ENCODE results near the gene MLLT3. TPM values are rescaled to one million over a fixed set of nuclear protein-coding genes. Genes with fewer than 3 reads are reported as not detected.

MLLT3 gene
- total RNA-seq, 1 donor from 2014 or later, result 35.1 TPM

DNA sequence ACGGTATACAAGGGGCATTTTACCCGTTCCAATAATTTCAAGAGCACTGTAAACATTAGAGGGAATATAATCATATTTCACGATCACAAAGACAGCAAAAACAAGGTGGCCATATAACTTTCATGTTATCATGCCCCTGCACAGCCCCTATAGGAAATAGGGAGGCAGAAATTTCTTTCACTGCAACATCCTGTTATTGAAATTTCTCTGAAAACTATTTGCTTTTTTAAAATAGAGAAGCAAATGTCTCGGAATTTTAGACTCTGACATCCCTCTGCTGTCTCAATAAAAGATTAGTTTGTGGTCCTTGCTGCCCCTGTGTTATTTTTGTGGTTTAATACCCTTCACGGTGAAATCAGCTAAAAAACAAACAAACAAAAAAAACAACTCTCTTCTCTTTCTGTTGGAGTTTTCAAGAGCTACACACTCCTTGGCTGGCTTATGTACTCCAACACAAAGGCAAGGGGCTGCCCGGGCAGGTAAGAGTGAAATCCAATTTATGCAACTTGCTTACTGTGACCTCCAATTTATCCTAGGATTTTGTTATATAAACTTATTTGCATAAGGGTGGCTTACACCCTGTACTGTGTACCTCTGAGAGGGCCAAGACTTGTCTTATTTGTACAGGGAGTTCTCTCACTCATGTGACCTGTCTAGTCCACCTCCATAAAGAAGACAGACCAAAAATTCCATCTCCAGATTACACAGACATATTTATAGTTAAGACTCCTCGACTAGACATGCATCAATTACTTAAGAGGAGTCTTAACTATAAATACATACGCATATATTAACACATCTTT, 223.6 kb downstream of the MLLT3 start:
- Histone ChIP-seq H3K9ac (ENCODE audit: low read length) (no peak overlapping the region), H4K20me1 (ENCODE audit: insufficient read depth, low read length) (no peaks in the 10 kb centered on the region), H3K36me3 (ENCODE audit: insufficient read depth, low read length) (no peaks in the 10 kb centered on the region), H3K27ac (ENCODE audit: low read depth, low read length) (no peak overlapping the region), H2AFZ (ENCODE audit: low read depth, low read length) (no peak overlapping the region), H3K4me3 (ENCODE audit: insufficient read depth, low read depth, low read length) (no peak overlapping the region), H3K9me3 (ENCODE audit: insufficient read depth, low read depth, low read length) (no peaks in the 10 kb centered on the region), H3K79me2 (ENCODE audit: insufficient read depth, low read length) (no peaks in the 10 kb centered on the region), H3K27me3 (ENCODE audit: insufficient read depth, low read length) (no peaks in the 10 kb centered on the region), H3K4me2 (ENCODE audit: low read length) (no peak overlapping the region), H3K4me1 (ENCODE audit: insufficient read depth, low read length) (no peaks in the 10 kb centered on the region)
- no peak overlapping the region for H3K27ac Mint-ChIP-seq (ENCODE audit: unreplicated experiment)
- H3K4me3 Mint-ChIP-seq (ENCODE audit: unreplicated experiment), result no peak overlapping the region
- no peak for TF ChIP-seq EZH2 (IDR thresholded peaks at IDR 0.05; ENCODE audit: insufficient read depth, low read length)
- TF ChIP-seq, protein P1, sequence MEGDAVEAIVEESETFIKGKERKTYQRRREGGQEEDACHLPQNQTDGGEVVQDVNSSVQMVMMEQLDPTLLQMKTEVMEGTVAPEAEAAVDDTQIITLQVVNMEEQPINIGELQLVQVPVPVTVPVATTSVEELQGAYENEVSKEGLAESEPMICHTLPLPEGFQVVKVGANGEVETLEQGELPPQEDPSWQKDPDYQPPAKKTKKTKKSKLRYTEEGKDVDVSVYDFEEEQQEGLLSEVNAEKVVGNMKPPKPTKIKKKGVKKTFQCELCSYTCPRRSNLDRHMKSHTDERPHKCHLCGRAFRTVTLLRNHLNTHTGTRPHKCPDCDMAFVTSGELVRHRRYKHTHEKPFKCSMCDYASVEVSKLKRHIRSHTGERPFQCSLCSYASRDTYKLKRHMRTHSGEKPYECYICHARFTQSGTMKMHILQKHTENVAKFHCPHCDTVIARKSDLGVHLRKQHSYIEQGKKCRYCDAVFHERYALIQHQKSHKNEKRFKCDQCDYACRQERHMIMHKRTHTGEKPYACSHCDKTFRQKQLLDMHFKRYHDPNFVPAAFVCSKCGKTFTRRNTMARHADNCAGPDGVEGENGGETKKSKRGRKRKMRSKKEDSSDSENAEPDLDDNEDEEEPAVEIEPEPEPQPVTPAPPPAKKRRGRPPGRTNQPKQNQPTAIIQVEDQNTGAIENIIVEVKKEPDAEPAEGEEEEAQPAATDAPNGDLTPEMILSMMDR (IDR thresholded peaks at IDR 0.05; ENCODE audit: insufficient read depth, low read depth, low read length), result no peak
- DNase-seq (ENCODE audit: low read depth) (no peak), FAIRE-seq (no peak)
- H3K27me3 Mint-ChIP-seq (ENCODE audit: low read depth, unreplicated experiment), result no peaks in the 10 kb centered on the region
- H3K36me3 Mint-ChIP-seq (ENCODE audit: low read depth, unreplicated experiment), result peaks cover 4% of the 10 kb centered on the region
- H3K4me1 Mint-ChIP-seq (ENCODE audit: low read depth, unreplicated experiment), result peaks cover 6% of the 10 kb centered on the region
- H3K9me3 Mint-ChIP-seq (ENCODE audit: unreplicated experiment), result no peaks in the 10 kb centered on the region

DNA sequence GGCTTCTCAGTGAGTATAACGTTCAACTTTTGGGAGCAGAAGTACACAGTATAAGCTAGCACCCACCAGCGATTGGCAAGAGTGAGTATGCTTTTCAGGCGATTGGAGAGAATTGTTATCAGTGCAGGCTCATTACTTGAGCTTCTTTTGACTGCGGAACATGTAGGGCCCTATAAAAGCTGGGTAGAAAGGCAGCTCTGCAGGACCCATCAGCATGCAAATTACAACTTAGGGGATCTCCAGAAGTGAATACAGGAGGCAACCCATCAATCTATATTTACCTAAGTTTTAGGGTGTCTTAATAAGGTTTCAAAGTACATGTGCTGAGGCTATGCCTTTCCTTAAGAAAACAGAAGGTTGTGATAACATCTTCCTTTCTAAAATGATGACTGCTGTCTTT, 225.0 kb downstream of the MLLT3 start:
- no peaks in the 10 kb centered on the region for H3K9me3 ChIP-seq (ENCODE audit: insufficient read depth, low read depth, low read length)
- H3K9me3 Mint-ChIP-seq (ENCODE audit: unreplicated experiment), result no peaks in the 10 kb centered on the region
- H4K20me1 ChIP-seq (ENCODE audit: insufficient read depth, low read length), result no peaks in the 10 kb centered on the region
- H3K9ac ChIP-seq (ENCODE audit: low read length), result no peak overlapping the region
- H3K4me3 ChIP-seq (ENCODE audit: insufficient read depth, low read depth, low read length), result no peak overlapping the region
- peaks cover 6% of the 10 kb centered on the region for H3K4me1 Mint-ChIP-seq (ENCODE audit: low read depth, unreplicated experiment)
- no peak overlapping the region for H3K4me3 Mint-ChIP-seq (ENCODE audit: unreplicated experiment)
- TF ChIP-seq, protein P1 (IDR thresholded peaks at IDR 0.05; ENCODE audit: insufficient read depth, low read depth, low read length), result no peak
- no peak for TF ChIP-seq EZH2 (IDR thresholded peaks at IDR 0.05; ENCODE audit: insufficient read depth, low read length)
- DNase-seq (ENCODE audit: low read depth), result no peak
- no peaks in the 10 kb centered on the region for H3K4me1 ChIP-seq (ENCODE audit: insufficient read depth, low read length)
- peaks cover 4% of the 10 kb centered on the region for H3K36me3 Mint-ChIP-seq (ENCODE audit: low read depth, unreplicated experiment)
- no peak overlapping the region for H2AFZ ChIP-seq (ENCODE audit: low read depth, low read length)
- H3K4me2 ChIP-seq (ENCODE audit: low read length), result no peak overlapping the region
- no peaks in the 10 kb centered on the region for H3K36me3 ChIP-seq (ENCODE audit: insufficient read depth, low read length)
- H3K27ac Mint-ChIP-seq (ENCODE audit: unreplicated experiment), result no peak overlapping the region
- H3K27me3 Mint-ChIP-seq (ENCODE audit: low read depth, unreplicated experiment), result no peaks in the 10 kb centered on the region
- no peaks in the 10 kb centered on the region for H3K27me3 ChIP-seq (ENCODE audit: insufficient read depth, low read length)
- H3K27ac ChIP-seq (ENCODE audit: low read depth, low read length), result no peak overlapping the region
- no peaks in the 10 kb centered on the region for H3K79me2 ChIP-seq (ENCODE audit: insufficient read depth, low read length)
- FAIRE-seq, result no peak

DNA sequence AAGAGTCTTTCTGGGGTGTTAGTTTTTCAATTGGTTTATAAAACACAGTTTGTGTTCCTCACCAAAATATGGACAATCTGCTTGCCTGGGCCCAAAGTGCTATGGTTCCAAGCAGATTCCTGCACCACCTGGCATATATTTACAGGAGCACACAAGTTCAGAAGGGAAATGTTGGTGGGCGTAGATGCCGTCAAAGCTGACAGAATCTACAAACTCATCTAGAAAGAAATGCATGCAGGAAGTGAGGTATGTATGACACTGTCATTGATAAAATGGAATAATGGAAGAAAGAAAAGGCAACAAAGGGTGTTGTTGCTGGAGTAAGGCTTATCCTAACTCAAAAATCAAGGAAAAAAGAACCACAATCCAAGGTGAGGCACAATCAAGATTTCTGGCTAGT, 225.8 kb downstream of the MLLT3 start:
- H3K36me3 Mint-ChIP-seq (ENCODE audit: low read depth, unreplicated experiment), result peaks cover 4% of the 10 kb centered on the region
- H4K20me1 ChIP-seq (ENCODE audit: insufficient read depth, low read length), result no peaks in the 10 kb centered on the region
- H3K27me3 Mint-ChIP-seq (ENCODE audit: low read depth, unreplicated experiment), result no peaks in the 10 kb centered on the region
- H3K36me3 ChIP-seq (ENCODE audit: insufficient read depth, low read length), result no peaks in the 10 kb centered on the region
- H3K27ac ChIP-seq (ENCODE audit: low read depth, low read length), result no peak overlapping the region
- H3K4me3 Mint-ChIP-seq (ENCODE audit: unreplicated experiment), result no peak overlapping the region
- H3K4me1 Mint-ChIP-seq (ENCODE audit: low read depth, unreplicated experiment), result no peaks in the 10 kb centered on the region
- no peak overlapping the region for H3K4me3 ChIP-seq (ENCODE audit: insufficient read depth, low read depth, low read length)
- no peaks in the 10 kb centered on the region for H3K9me3 ChIP-seq (ENCODE audit: insufficient read depth, low read depth, low read length)
- no peaks in the 10 kb centered on the region for H3K79me2 ChIP-seq (ENCODE audit: insufficient read depth, low read length)
- H2AFZ ChIP-seq (ENCODE audit: low read depth, low read length), result no peak overlapping the region
- TF ChIP-seq, protein P1 (IDR thresholded peaks at IDR 0.05; ENCODE audit: insufficient read depth, low read depth, low read length), result no peak
- no peak for TF ChIP-seq EZH2 (IDR thresholded peaks at IDR 0.05; ENCODE audit: insufficient read depth, low read length)
- no peaks in the 10 kb centered on the region for H3K9me3 Mint-ChIP-seq (ENCODE audit: unreplicated experiment)
- H3K4me1 ChIP-seq (ENCODE audit: insufficient read depth, low read length), result no peaks in the 10 kb centered on the region
- no peak overlapping the region for H3K9ac ChIP-seq (ENCODE audit: low read length)
- no peak for DNase-seq (ENCODE audit: low read depth)
- H3K27ac Mint-ChIP-seq (ENCODE audit: unreplicated experiment), result no peak overlapping the region
- no peak overlapping the region for H3K4me2 ChIP-seq (ENCODE audit: low read length)
- FAIRE-seq, result no peak
- no peaks in the 10 kb centered on the region for H3K27me3 ChIP-seq (ENCODE audit: insufficient read depth, low read length)
